H9 (cell line): Measurements from ENCODE around the gene TPCN2. TPM values are rescaled to one million over a fixed set of nuclear protein-coding genes. Genes with fewer than 3 reads are reported as not detected.

ENCODE experiments used
- DNase-seq: peaks from one replicate; pipeline ENCODE4 v3.0.0-alpha.2; 2017
- H2AFZ ChIP-seq: one replicate; pipeline ENCODE4 v1.6.1; 2013; ENCODE audit warnings: mild to moderate bottlenecking, low read length, control low read depth, moderate library complexity
- H2AK5ac ChIP-seq: 2 replicates; pipeline ENCODE4 v1.6.1; 2013; ENCODE audit warnings: low read length, control low read depth, mixed read lengths; ENCODE audit not compliant: insufficient read length
- H2BK120ac ChIP-seq: one replicate; pipeline ENCODE4 v1.6.1; 2013; ENCODE audit warnings: low read depth, mild to moderate bottlenecking, low read length, control low read depth, inconsistent platforms; ENCODE audit not compliant: poor library complexity, severe bottlenecking
- H2BK12ac ChIP-seq: 2 replicates; pipeline ENCODE4 v1.6.1; 2013; ENCODE audit warnings: low read length, control low read depth, mixed read lengths, low read depth; ENCODE audit not compliant: insufficient read length
- H2BK15ac ChIP-seq: 2 replicates; pipeline ENCODE4 v1.6.1; 2013; ENCODE audit warnings: low read depth, low read length, control low read depth
- H2BK20ac ChIP-seq: one replicate; pipeline ENCODE4 v1.6.1; 2013; ENCODE audit warnings: low read depth, mild to moderate bottlenecking, low read length, control low read depth, inconsistent platforms; ENCODE audit not compliant: poor library complexity, severe bottlenecking
- H2BK5ac ChIP-seq: 2 replicates; pipeline ENCODE4 v1.6.1; 2013; ENCODE audit warnings: low read length, control low read depth, mixed read lengths; ENCODE audit not compliant: insufficient read length
- H3K14ac ChIP-seq: 2 replicates; pipeline ENCODE4 v1.6.1; 2013; ENCODE audit warnings: low read length, control low read depth; ENCODE audit not compliant: insufficient read depth
- H3K18ac ChIP-seq: 2 replicates; pipeline ENCODE4 v1.6.1; 2013; ENCODE audit warnings: low read depth, mild to moderate bottlenecking, mixed read lengths, low read length, control low read depth; ENCODE audit not compliant: insufficient read length
- H3K23ac ChIP-seq: 2 replicates; pipeline ENCODE4 v1.6.1; 2013; ENCODE audit warnings: low read length, control low read depth, mixed read lengths, low read depth; ENCODE audit not compliant: insufficient read length
- H3K23me2 ChIP-seq: 2 replicates; pipeline ENCODE4 v1.6.1; 2013; ENCODE audit warnings: low read depth, mild to moderate bottlenecking, mixed read lengths, low read length, control low read depth; ENCODE audit not compliant: insufficient read length, poor library complexity, severe bottlenecking
- H3K27ac ChIP-seq: 2 replicates; pipeline ENCODE4 v1.5.1; 2013; ENCODE audit warnings: low read length, control low read depth, mixed read lengths, low read depth; ENCODE audit not compliant: insufficient read length
- H3K27me3 ChIP-seq: 2 replicates; pipeline ENCODE4 v1.6.1; 2013; ENCODE audit warnings: low read length, control low read depth, inconsistent platforms; ENCODE audit not compliant: insufficient read depth
- H3K4ac ChIP-seq: 2 replicates; pipeline ENCODE4 v1.6.1; 2013; ENCODE audit warnings: low read depth, mild to moderate bottlenecking, control low read depth, inconsistent platforms, low read length, moderate library complexity
- H3K4me1 ChIP-seq: 2 replicates; pipeline ENCODE4 v1.6.1; 2013; ENCODE audit warnings: low read length, control low read depth, inconsistent platforms; ENCODE audit not compliant: insufficient read depth
- H3K4me2 ChIP-seq: 2 replicates; pipeline ENCODE4 v1.6.1; 2013; ENCODE audit warnings: low read length, control low read depth, mixed read lengths; ENCODE audit not compliant: insufficient read length, insufficient read depth
- H3K56ac ChIP-seq: 2 replicates; pipeline ENCODE4 v1.6.1; 2013; ENCODE audit warnings: low read depth, mild to moderate bottlenecking, mixed read lengths, low read length, control low read depth; ENCODE audit not compliant: insufficient read length
- H3K79me1 ChIP-seq: 2 replicates; pipeline ENCODE4 v1.6.1; 2013; ENCODE audit warnings: low read depth, mild to moderate bottlenecking, moderate library complexity, low read length, control low read depth, inconsistent platforms; ENCODE audit not compliant: insufficient read depth, poor library complexity, severe bottlenecking
- H3K79me2 ChIP-seq: 2 replicates; pipeline ENCODE4 v1.6.1; 2013; ENCODE audit warnings: low read length, control low read depth, inconsistent platforms; ENCODE audit not compliant: insufficient read depth
- H3K9ac ChIP-seq: 2 replicates; pipeline ENCODE4 v1.6.1; 2013; ENCODE audit warnings: low read length, control low read depth, mixed read lengths; ENCODE audit not compliant: insufficient read length; ENCODE audit errors: extremely low read depth
- H3K9me3 ChIP-seq: one replicate; pipeline ENCODE4 v1.6.1; 2013; ENCODE audit warnings: low read depth, low read length, inconsistent platforms; ENCODE audit not compliant: control insufficient read depth
- H3T11ph ChIP-seq: one replicate; pipeline ENCODE4 v1.6.1; 2013; ENCODE audit warnings: mild to moderate bottlenecking, low read length, control low read depth, inconsistent platforms
- H4K20me1 ChIP-seq: one replicate; pipeline ENCODE4 v1.6.1; 2013; ENCODE audit not compliant: control insufficient read depth, insufficient read length, insufficient read depth
- H4K5ac ChIP-seq: 2 replicates; pipeline ENCODE4 v1.6.1; 2013; ENCODE audit warnings: low read depth, mild to moderate bottlenecking, mixed read lengths, low read length, control low read depth; ENCODE audit not compliant: insufficient read length
- H4K8ac ChIP-seq: replicated peaks from 2 replicates; pipeline ENCODE4 v1.6.1; 2013; ENCODE audit warnings: low read length, control low read depth, mixed read lengths, low read depth; ENCODE audit not compliant: insufficient read length
- H4K91ac ChIP-seq: 2 replicates; pipeline ENCODE4 v1.6.1; 2013; ENCODE audit warnings: low read depth, mild to moderate bottlenecking, moderate library complexity, mixed read lengths, low read length, control low read depth; ENCODE audit not compliant: insufficient read length
- H3K27ac Mint-ChIP-seq, 3 experiments: 2 replicates in 2 of 3; 3 replicates in 1 of 3; pipeline ENCODE4 v1.8.0; 2020 to 2021; ENCODE audit warnings: mixed read lengths in 3 of 3, mild to moderate bottlenecking in 1 of 3, moderate library complexity in 1 of 3
- H3K27me3 Mint-ChIP-seq: 2 replicates; pipeline ENCODE4 v1.8.0; 2021; ENCODE audit warnings: low read depth, mild to moderate bottlenecking, moderate library complexity, mixed read lengths
- H3K36me3 Mint-ChIP-seq, 3 experiments: 2 replicates in 2 of 3; 3 replicates in 1 of 3; pipeline ENCODE4 v1.8.0; 2020 to 2021; ENCODE audit warnings: low read depth in 3 of 3, mixed read lengths in 3 of 3; ENCODE audit not compliant: insufficient read depth in 1 of 3
- H3K4me1 Mint-ChIP-seq, 2 experiments: 2 replicates each; pipeline ENCODE4 v1.8.0; 2020; ENCODE audit warnings: mixed read lengths in 2 of 2
- H3K4me3 Mint-ChIP-seq, 2 experiments: 2 replicates in 1 of 2; 3 replicates in 1 of 2; pipeline ENCODE4 v1.8.0; 2020 to 2021; ENCODE audit warnings: mild to moderate bottlenecking in 2 of 2, mixed read lengths in 2 of 2, moderate library complexity in 1 of 2
- H3K9me3 Mint-ChIP-seq, 2 experiments: 2 replicates in 1 of 2; 3 replicates in 1 of 2; pipeline ENCODE4 v1.8.0; 2020; ENCODE audit warnings: mild to moderate bottlenecking in 2 of 2, mixed read lengths in 2 of 2, moderate library complexity in 1 of 2
- CTCF ChIP-seq: fragments of 200-600 bp; sonication (generic); conservative IDR thresholded peaks from 3 replicates; pipeline ENCODE4 v1.8.0; 2021; ENCODE audit warnings: antibody characterized with exemption, mild to moderate bottlenecking
- WGBS: extraction: QIAGEN DNeasy Blood & Tissue Kit; methylation state at CpG from one replicate; pipeline ENCODE4 v1.1.7; 2013; ENCODE audit warnings: missing lambda C conversion rate, low lambda C conversion rate, mixed read lengths; ENCODE audit not compliant: insufficient read length; ENCODE audit errors: extremely low coverage; 5-methylcytosine and 5-hydroxymethylcytosine counted together
- total RNA-seq: library from RNA; stranded (reverse); gene quantifications from 2 replicates; pipeline ENCODE4 v1.2.1, GENCODE V29; 2021

The TPCN2 gene
- total RNA-seq, 1 experiment from 2014 or later: 16.8 TPM

GRCh38 chr11:69067200-69067599 is 18.5 kb downstream of the TPCN2 start:
- no peak overlapping the region for H3K18ac ChIP-seq
- H3K4me1 ChIP-seq: no peaks in the 10 kb centered on the region
- no peaks in the 10 kb centered on the region for H3K79me2 ChIP-seq
- no peak overlapping the region for H2BK15ac ChIP-seq
- no peaks in the 10 kb centered on the region for H3K23me2 ChIP-seq
- Mint-ChIP-seq H3K4me1 (peaks cover 0 to 2% of the 10 kb centered on the region in 2 experiments; a peak in 1 of 4 replicates), H3K36me3 (peaks cover 3 to 27% (median 6%) of the 10 kb centered on the region in 3 experiments; a peak in 5 of 7 replicates), H3K4me3 (no peak overlapping the region), H3K27me3 (no peaks in the 10 kb centered on the region), H3K27ac (no peak overlapping the region; a peak in 1 of 7 replicates), H3K9me3 (no peaks in the 10 kb centered on the region)
- no peaks in the 10 kb centered on the region for H3K27me3 ChIP-seq
- H2BK120ac ChIP-seq: no peak overlapping the region
- H3K27ac ChIP-seq: no peak overlapping the region
- H3K23ac ChIP-seq: no peak overlapping the region
- no peak overlapping the region for H2BK20ac ChIP-seq
- no peak overlapping the region for H2BK5ac ChIP-seq
- no peak overlapping the region for H2AFZ ChIP-seq
- no peak overlapping the region for H2BK12ac ChIP-seq
- H4K5ac ChIP-seq: no peak overlapping the region
- no peak for TF ChIP-seq CTCF
- no peak overlapping the region for H3K56ac ChIP-seq
- no peak overlapping the region for H4K91ac ChIP-seq
- H4K20me1 ChIP-seq: peaks cover 4% of the 10 kb centered on the region
- no peaks in the 10 kb centered on the region for H3K79me1 ChIP-seq
- no peak overlapping the region for H3T11ph ChIP-seq
- no peak overlapping the region for H3K9ac ChIP-seq
- no peaks in the 10 kb centered on the region for H3K9me3 ChIP-seq
- no peak overlapping the region for H4K8ac ChIP-seq
- no peak overlapping the region for H3K4me2 ChIP-seq
- no peak overlapping the region for H2AK5ac ChIP-seq
- no peak overlapping the region; the same call in 1 of the 2 replicates for H3K14ac ChIP-seq
- WGBS: no CpG with 5 or more reads among the region's 13 CpGs
- no peak for DNase-seq
- H3K4ac ChIP-seq: no peak overlapping the region
